ENCODE measurements around the gene TADA2B.

TADA2B gene

GRCh38 chr4:7055990-7056325, 12.8 kb downstream of the TADA2B start:
- DNase-seq (ENCODE audit: low read depth in 2 of 2) = no peak

GRCh38 chr4:7058792-7059191, 15.6 kb downstream of the TADA2B start:
- no peak for DNase-seq (ENCODE audit: low read depth in 2 of 2)

GRCh38 chr4:7059662-7060061, 16.5 kb downstream of the TADA2B start:
- no peak for DNase-seq (ENCODE audit: low read depth in 2 of 2)

- DNase-seq (ENCODE audit: low read depth in 2 of 2) = no peak
These were observed 17.4 kb downstream of the TADA2B start for GRCh38 chr4:7060346-7061150.

GRCh38 chr4:7061815-7062214, 18.6 kb downstream of the TADA2B start:
- no peak for DNase-seq (ENCODE audit: low read depth in 2 of 2)

- DNase-seq (ENCODE audit: low read depth in 2 of 2) = no peak
These were observed 19.6 kb downstream of the TADA2B start for GRCh38 chr4:7062816-7063215.

- DNase-seq (ENCODE audit: low read depth in 2 of 2) = no peak
These were observed 20.2 kb downstream of the TADA2B start for GRCh38 chr4:7063362-7063761.

- no peak for DNase-seq (ENCODE audit: low read depth in 2 of 2)
These were observed 22.8 kb downstream of the TADA2B start for GRCh38 chr4:7066006-7066405.

- no peak for DNase-seq (ENCODE audit: low read depth in 2 of 2)
These were observed 23.3 kb downstream of the TADA2B start for GRCh38 chr4:7066493-7066892.

- no peak for DNase-seq (ENCODE audit: low read depth in 2 of 2)
These were observed 23.9 kb downstream of the TADA2B start for GRCh38 chr4:7067126-7067451.

- DNase-seq (ENCODE audit: low read depth in 2 of 2) = peak; percentile 100
These were observed 24.5 kb downstream of the TADA2B start, which contains the start of gene GRPEL1 for GRCh38 chr4:7067452-7068278. GRPEL1 (minus strand) TSS chr4:7068064; CDS start chr4:7068032, 32 bp downstream.

GRCh38 chr4:7068279-7068842, 25.2 kb downstream of the TADA2B start:
- DNase-seq (ENCODE audit: low read depth in 2 of 2) = no peak

- no peak for DNase-seq (ENCODE audit: low read depth in 2 of 2)
These were observed 25.7 kb downstream of the TADA2B start for GRCh38 chr4:7068883-7069282.

- peak; percentile 83 to 86 for DNase-seq (ENCODE audit: low read depth in 2 of 2)
These were observed 27.7 kb downstream of the TADA2B start for GRCh38 chr4:7070729-7071511.

GRCh38 chr4:7073059-7073458, 29.9 kb downstream of the TADA2B start:
- no peak for DNase-seq (ENCODE audit: low read depth in 2 of 2)

GRCh38 chr4:7073526-7074390, 30.6 kb downstream of the TADA2B start:
- no peak for DNase-seq (ENCODE audit: low read depth in 2 of 2)

GRCh38 chr4:7074426-7074825, 31.3 kb downstream of the TADA2B start:
- DNase-seq (ENCODE audit: low read depth in 2 of 2) = no peak

GRCh38 chr4:7075962-7076695, 33.0 kb downstream of the TADA2B start:
- DNase-seq (ENCODE audit: low read depth in 2 of 2) = no peak

GRCh38 chr4:7076696-7077082, 33.5 kb downstream of the TADA2B start:
- DNase-seq (ENCODE audit: low read depth in 2 of 2) = no peak

- DNase-seq (ENCODE audit: low read depth in 2 of 2) = no peak
These were observed 34.2 kb downstream of the TADA2B start for GRCh38 chr4:7077371-7077770.

Data from stimulated activated CD4-positive, alpha-beta T cell treated with anti-CD3 and anti-CD28 coated beads, Interleukin-1b, Interleukin-23, amount 100 ng/mL, for 4 hours (primary cell).